Suprapubic skin (tissue), 4 donors: ENCODE data around the gene PRRX2.

Experiments used
- CTCF ChIP-seq, 2 donors: fragments of 200-600 bp in 1 of 2; fragments of 450-650 bp in 1 of 2; sonication (generic) in 1 of 2; IDR thresholded peaks; one replicate each; pipeline ENCODE4 v1.5.1; 2016 to 2019; ENCODE audit warnings: antibody characterized with exemption in 2 of 2, mild to moderate bottlenecking in 1 of 2, moderate library complexity in 1 of 2
- EP300 ChIP-seq: sonication (generic); formaldehyde crosslinking; IDR thresholded peaks from one replicate; pipeline ENCODE4 v1.6.1; 2017; ENCODE audit warnings: antibody characterized with exemption
- POLR2A ChIP-seq, 2 donors: fragments of 450-650 bp; IDR thresholded peaks; one replicate each; pipeline ENCODE4 v1.6.1; 2017; ENCODE audit warnings: antibody characterized with exemption in 2 of 2, mild to moderate bottlenecking in 2 of 2, moderate library complexity in 2 of 2
- POLR2AphosphoS5 ChIP-seq, 3 donors: sonication (generic); formaldehyde crosslinking; IDR thresholded peaks; one replicate each; pipeline ENCODE4 v1.6.1; 2017; ENCODE audit warnings: antibody characterized with exemption in 3 of 3

GRCh38 chr9:129761901-129762369 lies 96.5 kb downstream of the PRRX2 start:
- TF ChIP-seq CTCF (IDR thresholded peaks at IDR 0.05) = no peak
- TF ChIP-seq POLR2A (IDR thresholded peaks at IDR 0.05) = no peak
- no peak for TF ChIP-seq POLR2AphosphoS5 (IDR thresholded peaks at IDR 0.05)
- TF ChIP-seq EP300 = no peak
